Naive thymus-derived CD4-positive, alpha-beta T cell (primary cell): ENCODE results near the gene DGUOK. TPM values are rescaled to one million over a fixed set of nuclear protein-coding genes. Genes with fewer than 3 reads are reported as not detected.
A peak's percentile ranks its signal among the peaks of the same experiment; 100 is the strongest.

Source experiments
- ATAC-seq: fragments of 150-1000 bp; cut with Tn5 transposase; 2 replicates; pipeline ENCODE4 v1.10.0; 2021; ENCODE audit warnings: mild to moderate bottlenecking, moderate library complexity
- CTCF ChIA-PET: fragments of 350-600 bp; sonication (Branson Sonifier 250); formaldehyde crosslinking; loops from one replicate; lab custom pipeline; 2021; ENCODE audit warnings: antibody characterized with exemption; lab: Charles Lee
- POLR2A ChIA-PET: fragments of 350-600 bp; sonication (Branson Sonifier 250); formaldehyde crosslinking; loops from one replicate; lab custom pipeline; 2021; ENCODE audit warnings: antibody characterized with exemption, inconsistent platforms; lab: Charles Lee
- DNase-seq, 9 donors: peaks; one replicate each; pipeline versions ENCODE4 v3.0.0 to v3.0.0-alpha.2; 2020 to 2022; ENCODE audit warnings: mixed read lengths in 1 of 9
- H3K27ac ChIP-seq: one replicate; pipeline ENCODE4 v1.7.0; 2013; ENCODE audit warnings: mild to moderate bottlenecking, low read depth, low read length, moderate library complexity
- H3K27me3 ChIP-seq, 2 donors: one replicate each; pipeline ENCODE4 v1.7.0; 2013; ENCODE audit warnings: low read length in 2 of 2, mild to moderate bottlenecking in 2 of 2, moderate library complexity in 2 of 2; ENCODE audit not compliant: control insufficient read depth in 2 of 2, insufficient read depth in 2 of 2
- H3K36me3 ChIP-seq, 3 experiments: 1 replicate in 2 of 3; 2 replicates in 1 of 3; pipeline ENCODE4 v1.7.0; 2013; ENCODE audit warnings: low read length in 3 of 3, mild to moderate bottlenecking in 3 of 3, moderate library complexity in 1 of 3; ENCODE audit not compliant: insufficient read depth in 3 of 3, control insufficient read depth in 2 of 3
- H3K4me1 ChIP-seq, 2 donors: one replicate each; pipeline ENCODE4 v1.7.0; 2013; ENCODE audit warnings: low read length in 2 of 2, mild to moderate bottlenecking in 2 of 2, moderate library complexity in 1 of 2; ENCODE audit not compliant: control insufficient read depth in 2 of 2, insufficient read depth in 2 of 2
- H3K4me3 ChIP-seq: 2 replicates; pipeline ENCODE4 v1.7.0; 2013; ENCODE audit warnings: mild to moderate bottlenecking, low read length
- H3K9me3 ChIP-seq, 3 experiments: 1 replicate in 2 of 3; 2 replicates in 1 of 3; pipeline ENCODE4 v1.7.0; 2013; ENCODE audit warnings: low read length in 3 of 3; ENCODE audit not compliant: control insufficient read depth in 2 of 3
- H3K27ac Mint-ChIP-seq, 9 donors: one replicate each; pipeline ENCODE4 v1.8.0; 2020 to 2022; ENCODE audit warnings: mixed read lengths in 9 of 9, mild to moderate bottlenecking in 8 of 9, moderate library complexity in 5 of 9, inconsistent platforms in 2 of 9
- H3K27me3 Mint-ChIP-seq, 5 donors: one replicate each; pipeline ENCODE4 v1.8.0; 2021 to 2022; ENCODE audit warnings: mixed read lengths in 5 of 5, mild to moderate bottlenecking in 1 of 5
- H3K36me3 Mint-ChIP-seq, 5 donors: one replicate each; pipeline ENCODE4 v1.8.0; 2020 to 2022; ENCODE audit warnings: mixed read lengths in 5 of 5, mild to moderate bottlenecking in 3 of 5, inconsistent platforms in 1 of 5
- H3K4me1 Mint-ChIP-seq, 7 donors: one replicate each; pipeline ENCODE4 v1.8.0; 2020 to 2022; ENCODE audit warnings: mixed read lengths in 7 of 7, mild to moderate bottlenecking in 3 of 7, inconsistent platforms in 1 of 7
- H3K4me3 Mint-ChIP-seq, 10 donors: one replicate each; pipeline ENCODE4 v1.8.0; 2020 to 2022; ENCODE audit warnings: mild to moderate bottlenecking in 10 of 10, mixed read lengths in 10 of 10, moderate library complexity in 6 of 10, inconsistent platforms in 2 of 10
- H3K9me3 Mint-ChIP-seq, 11 donors: one replicate each; pipeline ENCODE4 v1.8.0; 2020 to 2022; ENCODE audit warnings: mixed read lengths in 11 of 11, mild to moderate bottlenecking in 4 of 11, inconsistent platforms in 1 of 11, moderate library complexity in 1 of 11
- intact Hi-C, 2 donors: fragments of 100-400 bp; cut with micrococcal nuclease; formaldehyde crosslinking; loops; one replicate each; pipeline ENCODE4 v1.15.1; 2023
- polyA plus RNA-seq, 2 donors: library from polyadenylated mRNA; unstranded; fragments of 300-500 nt; fragmentation: Illumina TruSeq; gene quantifications; one replicate each; pipeline ENCODE4 v1.2.3, GENCODE V29; 2021
- total RNA-seq, 6 experiments: library from RNA in 5 of 6; stranded (reverse) in 5 of 6; gene quantifications; 1 replicate in 5 of 6; 2 replicates in 1 of 6; pipeline ENCODE4 v1.2.3 and lab custom pipeline; 2021 to 2026

Gene DGUOK
- total and polyA plus RNA-seq, 7 experiments from 2014 or later = 43.1 to 220 (median 69.4) TPM

GRCh38 chr2:73994178-73994831, 67.6 kb downstream of the DGUOK start:
- Histone ChIP-seq H3K9me3 (peaks cover 0 to 5% (median 0%) of the 10 kb centered on the region in 3 experiments), H3K4me1 (peaks cover 0 to 49% of the 10 kb centered on the region in 2 donors), H3K27ac (no peak overlapping the region), H3K27me3 (no peaks in the 10 kb centered on the region), H3K4me3 (no peak overlapping the region), H3K36me3 (peaks cover 0 to 9% (median 0%) of the 10 kb centered on the region in 3 experiments)
- Mint-ChIP-seq H3K4me1 (peaks cover 55 to 92% (median 77%) of the 10 kb centered on the region in 7 donors), H3K27ac (peak overlapping the region in 8 of 9 donors; percentile 32 to 80 (median 70)), H3K36me3 (peaks cover 3 to 35% (median 21%) of the 10 kb centered on the region in 5 donors), H3K4me3 (peak overlapping the region in 4 of 10 donors; percentile 10 to 28 (median 20)), H3K9me3 (peaks cover 0 to 11% (median 3%) of the 10 kb centered on the region in 11 donors), H3K27me3 (no peaks in the 10 kb centered on the region)
- DNase-seq = no peak
- intact Hi-C loops = no loop called here
- ATAC-seq = no peak
- ChIA-PET CTCF (no interaction called here), POLR2A (no interaction called here)

DNA sequence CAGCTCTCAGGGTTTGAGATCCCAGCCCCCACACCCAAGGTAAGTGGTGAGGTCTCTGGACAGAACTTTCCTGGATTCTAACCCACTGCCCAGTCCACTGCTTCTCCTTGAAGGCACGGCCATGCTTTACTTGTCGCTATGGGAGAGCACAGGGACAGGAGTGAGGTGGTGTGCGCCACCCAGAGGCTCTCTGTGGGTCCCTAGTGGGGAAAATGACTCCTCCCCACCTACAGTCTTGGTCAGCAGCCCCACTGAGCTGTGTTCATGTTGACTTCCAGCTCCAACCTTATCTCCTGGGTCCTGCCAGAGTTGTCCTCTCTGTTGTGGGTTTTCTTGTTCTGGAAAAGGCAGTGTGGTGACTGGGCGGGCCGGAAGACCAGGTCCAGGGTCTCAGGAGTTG, 69.1 kb downstream of the DGUOK start:
- CTCF ChIA-PET = no interaction called here

GRCh38 chr2:73997813-73998212, 71.1 kb downstream of the DGUOK start:
- Mint-ChIP-seq H3K9me3 (no peaks in the 10 kb centered on the region), H3K27ac (peak overlapping the region; percentile 14 to 95 (median 90)), H3K36me3 (peaks cover 0 to 8% (median 0%) of the 10 kb centered on the region in 5 donors), H3K4me3 (peak overlapping the region in 6 of 10 donors; percentile 15 to 58 (median 39)), H3K4me1 (peaks cover 65 to 93% (median 80%) of the 10 kb centered on the region in 7 donors), H3K27me3 (no peaks in the 10 kb centered on the region)
- Histone ChIP-seq H3K36me3 (no peaks in the 10 kb centered on the region), H3K9me3 (no peaks in the 10 kb centered on the region), H3K4me1 (peaks cover 5 to 59% of the 10 kb centered on the region in 2 donors), H3K27ac (peak overlapping the region; percentile 58), H3K27me3 (no peaks in the 10 kb centered on the region), H3K4me3 (no peak overlapping the region)
- no peak for DNase-seq
- intact Hi-C loops = loop anchor here in 1 of 2 donors (1.0 kb wide), 1 partner anchor 12 kb away; no protein-coding TSS in a partner anchor
- ChIA-PET POLR2A (interaction anchor here (3.8 kb wide), 1 partner anchor 11 kb away, joined by 19 read pairs; no protein-coding TSS in a partner anchor), CTCF (interaction anchor here (0.7 kb wide), 1 partner anchor 155 kb away, joined by 3 read pairs; no protein-coding TSS in a partner anchor)
- no peak for ATAC-seq

More for the DNA sequence above, 69.1 kb downstream of the DGUOK start:
- H3K27ac Mint-ChIP-seq = peak overlapping the region in 1 of 9 donors; percentile 18
- Histone ChIP-seq H3K27ac (no peak overlapping the region), H3K27me3 (no peaks in the 10 kb centered on the region), H3K9me3 (peaks cover 0 to 5% (median 0%) of the 10 kb centered on the region in 3 experiments), H3K4me3 (no peak overlapping the region), H3K4me1 (peaks cover 0 to 49% of the 10 kb centered on the region in 2 donors), H3K36me3 (peaks cover 0 to 5% (median 0%) of the 10 kb centered on the region in 3 experiments)
- H3K9me3 Mint-ChIP-seq = peaks cover 0 to 6% (median 1%) of the 10 kb centered on the region in 11 donors
- no peaks in the 10 kb centered on the region for H3K27me3 Mint-ChIP-seq
- no peak for ATAC-seq
- intact Hi-C loops = no loop called here
- DNase-seq = no peak
- POLR2A ChIA-PET = interaction anchor here (0.8 to 3.8 kb wide), 3 partner anchors 9 to 151 kb away, joined by 3 to 19 read pairs (median 3); no protein-coding TSS in a partner anchor
- no peak overlapping the region for H3K4me3 Mint-ChIP-seq
- H3K36me3 Mint-ChIP-seq = peaks cover 0 to 20% (median 7%) of the 10 kb centered on the region in 5 donors
- peaks cover 54 to 92% (median 77%) of the 10 kb centered on the region in 7 donors for H3K4me1 Mint-ChIP-seq

GRCh38 chr2:73998451-73998850, 71.8 kb downstream of the DGUOK start:
- ChIA-PET CTCF (interaction anchor here (0.7 kb wide), 1 partner anchor 156 kb away, joined by 3 read pairs; no protein-coding TSS in a partner anchor), POLR2A (interaction anchor here (3.8 kb wide), 1 partner anchor 11 kb away, joined by 19 read pairs; no protein-coding TSS in a partner anchor)
- intact Hi-C loops = loop anchor here in 1 of 2 donors (1.0 kb wide), 1 partner anchor 12 kb away; no protein-coding TSS in a partner anchor
- H3K4me1 Mint-ChIP-seq = peaks cover 65 to 91% (median 77%) of the 10 kb centered on the region in 7 donors
- H3K27ac Mint-ChIP-seq = peak overlapping the region; percentile 68 to 95 (median 90)
- peaks cover 0 to 8% (median 0%) of the 10 kb centered on the region in 5 donors for H3K36me3 Mint-ChIP-seq
- H3K9me3 Mint-ChIP-seq = no peaks in the 10 kb centered on the region
- no peak overlapping the region for H3K4me3 ChIP-seq
- peak overlapping the region in 7 of 10 donors; percentile 4 to 69 (median 15) for H3K4me3 Mint-ChIP-seq
- H3K27me3 ChIP-seq = no peaks in the 10 kb centered on the region
- H3K9me3 ChIP-seq = no peaks in the 10 kb centered on the region
- H3K4me1 ChIP-seq = peaks cover 9 to 53% of the 10 kb centered on the region in 2 donors
- DNase-seq (peak in 7 of 9 donors; percentile 40 to 77 (median 65)), ATAC-seq (peak; percentile 43)
- H3K27ac ChIP-seq = peak overlapping the region; percentile 63
- no peaks in the 10 kb centered on the region for H3K27me3 Mint-ChIP-seq
- H3K36me3 ChIP-seq = no peaks in the 10 kb centered on the region

DNA sequence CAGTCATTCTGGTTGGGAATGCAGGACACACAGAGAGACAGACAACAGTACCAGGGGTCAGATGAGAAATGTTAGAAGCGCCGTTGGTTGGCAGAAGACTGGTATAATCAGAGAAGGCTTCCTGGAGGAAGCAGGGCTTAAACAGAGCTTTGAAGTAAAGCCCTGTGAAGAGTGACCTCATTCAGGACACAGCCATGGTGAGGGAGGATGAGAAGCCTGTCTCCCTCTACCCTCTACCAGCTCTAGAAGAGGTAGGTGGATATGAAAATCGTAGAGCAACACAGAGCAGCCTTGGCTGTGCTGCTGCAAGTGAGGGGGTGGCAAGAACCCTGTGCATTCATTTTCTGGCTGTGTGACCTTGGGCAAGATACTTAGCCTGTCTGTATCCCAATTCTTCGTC, 72.3 kb downstream of the DGUOK start:
- Histone ChIP-seq H3K4me1 (peaks cover 9 to 49% of the 10 kb centered on the region in 2 donors), H3K27ac (peak overlapping the region; percentile 63), H3K36me3 (no peaks in the 10 kb centered on the region), H3K4me3 (no peak overlapping the region), H3K27me3 (no peaks in the 10 kb centered on the region), H3K9me3 (no peaks in the 10 kb centered on the region)
- Mint-ChIP-seq H3K27ac (peak overlapping the region; percentile 68 to 95 (median 90)), H3K9me3 (no peaks in the 10 kb centered on the region), H3K4me1 (peaks cover 62 to 91% (median 72%) of the 10 kb centered on the region in 7 donors), H3K27me3 (no peaks in the 10 kb centered on the region), H3K4me3 (peak overlapping the region in 5 of 10 donors; percentile 0 to 69 (median 37)), H3K36me3 (peaks cover 0 to 7% (median 0%) of the 10 kb centered on the region in 5 donors)
- ATAC-seq (no peak), DNase-seq (no peak)
- ChIA-PET CTCF (no interaction called here), POLR2A (no interaction called here)
- intact Hi-C loops = loop anchor here in 1 of 2 donors (1.0 kb wide), 1 partner anchor 13 kb away; no protein-coding TSS in a partner anchor

DNA sequence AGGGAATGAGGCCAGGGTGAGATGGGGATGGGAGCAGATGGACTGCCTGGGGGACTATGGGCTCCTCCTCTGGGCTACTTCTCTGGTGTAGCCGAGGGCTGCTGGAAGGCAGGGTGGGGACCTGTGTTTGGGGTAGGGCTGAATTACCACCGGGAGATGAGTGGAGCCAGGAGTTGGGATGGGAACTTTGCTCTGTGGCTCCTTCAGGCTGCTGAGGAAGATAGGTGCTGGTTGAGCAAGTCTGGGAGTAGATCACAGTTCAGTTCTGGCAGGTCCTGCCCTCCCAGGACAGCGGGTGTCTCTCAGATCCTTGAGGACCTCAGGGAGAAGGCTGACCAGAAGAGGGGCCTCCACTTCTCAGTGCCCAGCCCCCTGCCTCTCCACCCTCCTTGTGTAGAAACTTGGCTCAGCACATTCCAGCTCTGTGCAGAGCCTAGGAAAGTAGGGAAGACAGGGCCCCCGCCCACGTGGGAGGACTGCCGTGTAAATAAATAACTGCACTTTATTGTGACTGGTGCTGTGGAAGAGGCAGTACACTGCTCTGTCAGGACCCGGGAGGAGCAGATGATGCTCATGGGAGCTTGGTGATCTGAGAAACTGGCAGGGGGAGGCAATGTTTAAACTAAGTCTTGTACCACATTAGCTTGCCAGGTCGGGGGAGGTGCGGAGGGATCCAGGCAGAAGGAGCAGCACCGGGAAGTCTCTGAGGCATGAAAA, 73.4 kb downstream of the DGUOK start:
- H3K4me3 Mint-ChIP-seq = peak overlapping the region in 5 of 10 donors; percentile 6 to 69 (median 38)
- peaks cover 9 to 45% of the 10 kb centered on the region in 2 donors for H3K4me1 ChIP-seq

More for the DNA sequence above, 73.4 kb downstream of the DGUOK start:
- Mint-ChIP-seq H3K4me1 (peaks cover 58 to 94% (median 74%) of the 10 kb centered on the region in 7 donors), H3K36me3 (peaks cover 0 to 4% (median 0%) of the 10 kb centered on the region in 5 donors), H3K27me3 (no peaks in the 10 kb centered on the region), H3K9me3 (no peaks in the 10 kb centered on the region), H3K27ac (peak overlapping the region in 8 of 9 donors; percentile 68 to 93 (median 84))
- ATAC-seq (no peak), DNase-seq (no peak)
- POLR2A ChIA-PET = interaction anchor here (0.9 kb wide), 2 partner anchors 9 to 73 kb away, joined by 3 to 4 read pairs; partner anchors contain the start of gene DGUOK
- H3K27me3 ChIP-seq = no peaks in the 10 kb centered on the region
- no peak overlapping the region for H3K4me3 ChIP-seq
- no peaks in the 10 kb centered on the region for H3K9me3 ChIP-seq
- intact Hi-C loops = no loop called here
- CTCF ChIA-PET = interaction anchor here (1.5 kb wide), 1 partner anchor 29 kb away, joined by 3 read pairs; no protein-coding TSS in a partner anchor
- no peaks in the 10 kb centered on the region for H3K36me3 ChIP-seq
- peak overlapping the region; percentile 64 for H3K27ac ChIP-seq
